HG02885 (cell line): ENCODE data around the gene FBXO2.

Experiments
- ATAC-seq: cut with Tn5 transposase; IDR thresholded peaks from one replicate; pipeline ENCODE4 v1.9.1; 2021; ENCODE audit warnings: mild to moderate bottlenecking; ENCODE audit not compliant: unreplicated experiment, poor library complexity

Gene FBXO2

DNA sequence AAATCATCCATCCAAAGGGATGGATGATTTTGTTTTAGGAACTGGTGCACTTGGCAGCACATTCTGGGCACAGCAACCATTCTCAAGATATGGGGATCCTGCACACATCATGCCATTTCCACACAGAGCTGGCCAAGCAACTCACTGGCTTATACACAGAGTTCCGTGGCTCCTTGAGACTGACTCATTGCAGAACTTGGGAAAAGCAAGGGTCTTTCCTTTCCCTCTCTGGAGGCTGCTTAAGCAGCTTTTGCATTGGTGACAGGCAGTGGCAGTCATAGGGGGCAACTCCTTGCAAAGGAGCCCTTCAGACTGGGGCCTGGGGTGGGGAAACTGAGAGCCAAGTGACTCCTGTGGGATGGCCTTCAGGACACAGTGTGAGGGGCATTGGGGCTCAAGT lies 28.6 kb upstream of the FBXO2 start:
- no peak for ATAC-seq

DNA sequence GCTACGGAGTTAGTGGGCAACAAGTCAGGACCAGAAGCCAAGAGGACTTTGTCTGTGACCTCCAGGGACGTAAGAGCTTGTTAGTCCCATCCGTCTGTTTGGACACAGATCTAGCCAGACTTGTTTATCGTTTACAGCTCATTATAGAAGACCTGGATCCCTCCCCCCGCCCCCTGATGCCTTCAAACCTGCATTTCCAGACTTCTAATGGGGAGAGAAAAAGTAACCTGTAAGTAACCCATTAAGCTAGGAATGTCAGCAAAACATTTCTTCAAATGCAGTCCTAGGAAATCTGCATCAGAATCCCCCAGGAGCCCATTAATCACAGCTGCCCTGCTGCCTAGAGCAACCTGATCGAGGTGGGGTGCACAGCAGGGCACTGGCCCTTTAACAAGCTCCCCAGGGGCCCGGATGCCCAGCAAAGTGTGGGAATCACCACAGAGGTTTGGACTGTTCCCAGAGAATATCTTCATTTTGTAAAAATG lies 28.1 kb upstream of the FBXO2 start:
- ATAC-seq, result no peak

DNA sequence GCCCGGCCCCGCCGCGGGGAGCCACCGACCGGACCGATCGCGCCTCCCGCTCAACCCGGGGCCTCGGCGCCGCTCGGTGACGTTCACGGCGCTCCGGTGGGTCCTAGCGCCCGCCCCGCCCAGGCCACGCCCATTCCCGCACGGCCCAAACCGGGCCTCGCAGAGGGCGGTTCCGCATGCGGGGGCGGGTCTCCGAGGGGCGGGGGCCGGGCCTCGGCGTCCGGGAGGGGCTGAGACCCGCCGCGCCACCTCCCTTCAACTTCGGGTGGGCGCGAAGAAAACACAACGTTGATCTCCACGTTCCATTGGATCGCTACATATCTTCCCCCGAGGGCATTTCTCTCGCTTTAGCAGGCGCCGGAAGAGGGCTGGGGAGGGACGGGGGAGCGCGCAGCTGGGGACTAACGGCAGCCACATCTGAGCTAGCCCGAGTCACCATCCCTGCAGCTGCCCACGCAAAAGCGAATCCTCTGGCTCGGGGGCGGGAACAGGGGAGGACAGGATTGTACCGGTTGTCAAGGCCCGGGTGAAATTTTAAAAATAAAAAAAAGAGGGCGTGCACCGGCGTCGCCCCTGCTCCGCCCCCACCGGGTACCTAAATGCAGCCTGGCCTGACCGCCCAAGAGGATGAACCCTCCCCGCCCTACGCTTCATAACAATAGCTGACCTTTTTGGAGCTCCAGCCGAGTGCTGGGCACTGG lies 27.0 kb upstream of the FBXO2 start, which contains the start of gene MAD2L2:
Gene MAD2L2 (minus strand): TSS at position 78 of the 701 bp plus-strand sequence. CDS start 547 bp downstream, outside the sequence.
- ATAC-seq, result peak; percentile 87

DNA sequence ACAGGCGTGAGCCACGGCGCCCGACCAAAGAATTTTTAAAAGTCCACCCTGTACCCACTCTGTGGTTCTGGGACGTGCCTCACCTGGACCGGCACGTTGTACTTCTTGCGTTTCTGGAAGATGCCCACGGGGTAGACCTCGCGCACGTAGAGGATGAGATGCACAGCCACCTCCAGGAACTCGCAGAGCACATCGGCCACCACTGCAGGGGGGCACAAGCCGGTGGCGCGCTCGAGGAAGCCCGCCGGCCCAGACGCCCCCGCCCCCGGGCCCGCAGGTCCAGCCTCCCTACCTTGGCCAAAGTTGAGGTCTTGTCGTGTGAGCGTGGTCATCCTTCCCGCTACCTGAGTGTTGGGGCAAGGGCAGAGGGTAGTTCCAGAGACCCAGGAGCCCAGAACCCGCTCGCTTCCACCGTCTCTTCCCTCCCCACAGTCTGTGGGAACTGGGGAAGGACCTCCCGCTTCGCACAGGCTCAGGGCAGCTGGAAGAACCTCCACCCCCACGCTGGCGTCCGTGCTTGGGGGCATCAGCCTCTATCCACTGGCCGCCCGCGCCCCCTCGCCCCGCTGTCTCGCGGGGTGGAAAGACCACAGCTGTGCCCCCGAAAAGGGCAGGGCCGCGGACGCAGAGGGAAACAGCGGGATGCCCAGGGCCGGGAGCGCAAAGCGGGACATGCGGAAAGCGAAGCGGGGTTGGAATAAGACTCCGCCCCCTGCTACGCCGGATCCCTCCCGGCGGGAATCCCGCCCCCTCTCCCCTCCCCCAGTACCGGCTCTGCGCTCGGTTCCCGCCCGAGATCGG lies 26.2 kb upstream of the FBXO2 start:
- ATAC-seq, result peak; percentile 23

DNA sequence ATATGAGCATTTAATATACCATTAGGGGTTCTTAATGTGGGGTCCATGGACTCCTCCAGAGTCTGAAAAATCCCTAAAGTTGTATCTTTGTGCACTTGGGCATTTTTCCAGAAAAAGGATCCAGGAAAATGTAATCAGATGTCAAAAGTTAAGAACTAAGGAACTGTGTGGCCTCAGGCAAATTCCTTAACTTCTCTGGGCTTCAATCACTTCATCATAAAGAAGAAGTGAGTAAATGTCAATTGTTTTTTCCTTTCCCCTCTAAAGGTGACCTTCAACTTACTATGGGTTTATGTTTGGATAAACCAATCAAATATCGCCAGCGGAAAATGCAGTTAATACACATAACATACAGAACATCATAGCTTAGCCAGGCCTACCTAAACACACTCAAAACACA lies 24.2 kb upstream of the FBXO2 start:
- no peak for ATAC-seq

DNA sequence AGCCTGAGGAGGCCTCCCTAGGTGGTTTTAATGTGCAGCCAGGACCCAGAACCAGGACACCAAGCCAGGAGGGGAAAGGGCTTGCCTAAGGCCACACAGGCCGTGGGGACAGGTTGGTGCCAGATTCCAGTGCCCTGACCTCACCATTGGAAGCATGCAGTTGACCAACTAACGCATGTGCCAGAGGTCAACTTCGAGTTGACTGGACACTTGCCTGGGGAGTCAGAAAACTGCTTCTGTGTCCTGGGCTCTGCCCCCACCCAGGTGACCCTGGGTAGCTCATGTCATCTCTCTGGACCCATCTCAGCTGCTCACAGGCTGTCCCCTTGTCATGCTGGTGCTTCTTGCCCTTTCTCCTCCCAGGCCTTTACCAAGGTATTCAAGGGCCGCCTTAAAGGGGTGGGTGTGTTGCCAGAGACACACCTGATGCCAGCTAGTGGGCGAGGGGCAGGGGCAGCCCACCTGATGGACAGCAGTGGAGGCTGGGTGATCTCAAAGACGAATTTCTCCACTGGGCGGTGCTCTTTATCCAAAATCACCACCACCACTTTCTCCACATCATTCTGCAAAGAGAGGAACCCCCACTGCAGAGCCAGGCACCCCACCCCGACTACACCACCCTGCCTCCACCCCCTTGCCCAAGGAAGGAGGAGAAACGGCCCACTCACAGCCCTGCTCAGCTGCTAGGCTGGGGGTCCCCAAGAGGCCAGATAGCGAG lies 22.3 kb upstream of the FBXO2 start:
- no peak for ATAC-seq

DNA sequence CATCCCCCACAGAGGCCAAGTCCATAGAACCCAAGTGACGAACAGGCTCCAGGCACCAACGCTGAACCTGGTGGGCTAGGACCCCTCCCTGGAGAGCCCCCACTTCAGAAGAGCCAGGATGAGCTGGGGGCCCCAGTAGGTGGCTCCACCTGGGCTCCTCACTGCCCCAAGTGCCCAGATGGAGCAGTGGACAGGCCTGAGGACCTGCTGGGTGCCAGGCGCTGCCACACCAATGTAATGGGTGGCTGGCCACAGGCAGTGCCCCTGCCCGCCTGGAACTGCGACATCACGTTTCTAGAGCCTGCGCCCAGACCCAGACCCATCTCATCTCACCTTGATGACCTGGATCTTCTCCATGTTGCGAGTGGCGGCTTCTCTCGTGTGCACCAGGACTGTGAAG lies 21.1 kb upstream of the FBXO2 start:
- no peak for ATAC-seq

DNA sequence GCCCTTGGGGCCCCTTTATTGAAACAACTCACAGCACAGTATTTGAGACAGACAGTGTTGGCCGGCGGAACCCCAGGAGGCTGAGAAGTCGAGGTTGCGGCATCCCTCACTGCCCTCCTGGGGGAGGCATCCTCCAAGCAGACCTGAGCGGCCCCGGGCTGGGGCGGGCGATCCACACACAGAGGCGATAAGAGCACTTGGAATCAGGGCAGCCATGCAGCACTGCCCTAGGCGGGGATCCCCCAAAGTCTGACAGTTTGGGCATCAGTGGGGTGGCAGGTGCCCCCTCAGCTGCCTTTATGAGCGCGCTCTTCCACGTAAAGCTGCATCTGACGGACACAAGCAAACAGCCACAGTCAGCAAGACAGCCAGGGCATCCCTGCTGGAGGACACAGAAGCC lies 20.3 kb upstream of the FBXO2 start:
- ATAC-seq, result no peak

DNA sequence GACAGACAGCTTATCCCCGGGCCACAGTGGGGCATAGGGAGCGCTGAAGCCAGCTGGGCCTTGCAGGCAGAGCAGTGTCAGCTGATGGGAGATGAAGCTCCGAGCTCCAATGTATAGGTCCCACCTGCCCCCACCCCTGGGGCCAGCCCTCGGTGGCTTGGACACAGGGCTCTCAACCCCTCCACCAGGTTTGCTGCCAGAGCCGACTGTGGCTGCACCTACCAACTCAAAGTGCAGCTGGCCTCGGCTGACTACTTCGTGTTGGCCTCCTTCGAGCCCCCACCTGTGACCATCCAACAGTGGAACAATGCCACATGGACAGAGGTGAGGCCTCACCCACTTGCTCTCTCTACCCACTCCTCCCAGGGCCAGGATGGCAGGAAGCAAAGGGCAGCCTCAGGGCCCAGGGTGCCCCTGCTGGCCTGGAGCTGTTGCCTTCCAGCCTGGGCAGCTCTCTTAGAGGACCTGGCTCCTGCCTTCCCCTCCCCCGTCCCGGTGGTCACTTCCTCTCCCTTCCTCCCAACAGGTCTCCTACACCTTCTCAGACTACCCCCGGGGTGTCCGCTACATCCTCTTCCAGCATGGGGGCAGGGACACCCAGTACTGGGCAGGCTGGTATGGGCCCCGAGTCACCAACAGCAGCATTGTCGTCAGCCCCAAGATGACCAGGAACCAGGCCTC lies 19.0 kb upstream of the FBXO2 start:
- no peak for ATAC-seq

DNA sequence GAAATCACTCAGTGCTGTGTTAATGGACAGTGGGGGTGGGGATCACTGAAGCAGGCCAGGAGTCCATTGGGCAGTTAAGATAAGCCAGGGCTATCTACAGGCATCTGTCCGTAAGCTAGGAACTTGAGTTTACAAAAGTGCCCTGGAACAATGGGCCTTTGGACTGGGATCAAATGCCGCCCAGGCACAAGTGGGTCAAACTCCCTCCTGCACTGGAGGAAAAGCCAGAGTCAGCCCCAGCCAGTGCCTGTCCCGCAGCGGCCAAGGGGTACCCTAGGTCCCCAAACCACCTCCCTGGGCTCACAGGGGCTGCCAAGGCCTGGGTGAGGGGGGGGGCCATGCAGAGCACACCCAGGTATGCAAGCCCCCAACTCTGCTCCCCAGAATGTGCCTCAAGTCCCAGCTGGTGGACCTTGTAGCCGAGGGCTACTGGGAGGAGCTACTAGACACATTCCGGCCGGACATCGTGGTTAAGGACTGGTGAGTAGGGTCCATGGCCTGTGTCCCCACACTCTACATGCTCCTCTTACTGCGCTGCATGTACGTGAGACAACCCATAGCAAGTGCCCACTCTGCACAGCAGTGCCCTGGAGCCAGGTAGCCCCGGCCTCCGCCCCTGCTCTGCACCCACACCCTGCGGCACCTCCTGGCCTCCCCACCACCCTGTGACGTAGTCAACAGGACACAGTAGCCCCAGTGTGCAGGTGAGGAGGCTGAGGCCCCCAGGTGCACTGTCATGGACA lies 17.5 kb upstream of the FBXO2 start:
- ATAC-seq, result no peak

DNA sequence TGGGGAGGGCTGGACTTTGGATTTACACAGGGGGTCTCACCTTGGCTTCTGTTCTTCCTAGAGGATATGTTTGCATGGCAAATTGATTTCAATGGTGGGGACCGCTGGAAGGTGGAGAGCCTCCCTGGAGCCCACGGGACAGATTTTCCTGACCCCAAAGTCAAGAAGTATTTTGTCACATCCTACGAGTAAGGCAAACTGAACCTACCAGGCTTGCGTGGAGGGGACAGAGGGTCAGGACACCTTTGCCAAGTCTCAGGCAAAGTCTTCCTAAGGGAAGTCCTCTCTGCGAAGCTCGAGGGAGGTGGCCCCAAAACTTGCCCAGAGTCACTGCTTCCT lies 16.9 kb upstream of the FBXO2 start:
- ATAC-seq, result no peak

DNA sequence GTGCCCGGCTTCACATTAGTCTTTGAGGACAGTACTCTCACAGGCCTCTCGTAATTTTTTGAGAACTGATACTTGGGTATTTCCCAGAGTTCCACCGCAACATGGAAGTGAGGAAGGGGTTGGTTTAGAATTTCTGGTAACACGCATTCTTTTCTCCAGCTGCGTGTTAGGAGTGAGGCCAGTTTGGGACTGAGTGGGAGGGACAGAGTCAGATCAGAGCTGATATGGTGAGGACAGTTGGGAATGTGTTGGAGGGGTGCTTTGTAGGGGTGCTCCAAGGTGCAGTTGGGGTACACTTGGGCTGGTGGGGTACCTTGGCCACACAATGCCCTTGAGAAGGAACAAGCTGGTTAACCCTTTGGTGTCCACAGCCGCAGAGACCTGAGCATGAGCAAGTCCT lies 16.5 kb upstream of the FBXO2 start:
- ATAC-seq, result no peak

DNA sequence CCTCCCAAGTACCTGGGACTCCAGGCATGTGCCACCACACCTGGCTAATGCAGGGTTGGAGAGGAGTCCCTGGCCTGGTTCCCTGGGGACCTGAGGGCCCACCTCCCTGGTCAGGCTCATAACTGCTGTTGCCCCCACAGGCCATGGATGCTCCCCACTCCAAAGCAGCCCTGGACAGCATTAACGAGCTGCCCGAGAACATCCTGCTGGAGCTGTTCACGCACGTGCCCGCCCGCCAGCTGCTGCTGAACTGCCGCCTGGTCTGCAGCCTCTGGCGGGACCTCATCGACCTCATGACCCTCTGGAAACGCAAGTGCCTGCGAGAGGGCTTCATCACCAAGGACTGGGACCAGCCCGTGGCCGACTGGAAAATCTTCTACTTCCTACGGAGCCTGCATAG lies 14.3 kb upstream of the FBXO2 start:
- no peak for ATAC-seq

DNA sequence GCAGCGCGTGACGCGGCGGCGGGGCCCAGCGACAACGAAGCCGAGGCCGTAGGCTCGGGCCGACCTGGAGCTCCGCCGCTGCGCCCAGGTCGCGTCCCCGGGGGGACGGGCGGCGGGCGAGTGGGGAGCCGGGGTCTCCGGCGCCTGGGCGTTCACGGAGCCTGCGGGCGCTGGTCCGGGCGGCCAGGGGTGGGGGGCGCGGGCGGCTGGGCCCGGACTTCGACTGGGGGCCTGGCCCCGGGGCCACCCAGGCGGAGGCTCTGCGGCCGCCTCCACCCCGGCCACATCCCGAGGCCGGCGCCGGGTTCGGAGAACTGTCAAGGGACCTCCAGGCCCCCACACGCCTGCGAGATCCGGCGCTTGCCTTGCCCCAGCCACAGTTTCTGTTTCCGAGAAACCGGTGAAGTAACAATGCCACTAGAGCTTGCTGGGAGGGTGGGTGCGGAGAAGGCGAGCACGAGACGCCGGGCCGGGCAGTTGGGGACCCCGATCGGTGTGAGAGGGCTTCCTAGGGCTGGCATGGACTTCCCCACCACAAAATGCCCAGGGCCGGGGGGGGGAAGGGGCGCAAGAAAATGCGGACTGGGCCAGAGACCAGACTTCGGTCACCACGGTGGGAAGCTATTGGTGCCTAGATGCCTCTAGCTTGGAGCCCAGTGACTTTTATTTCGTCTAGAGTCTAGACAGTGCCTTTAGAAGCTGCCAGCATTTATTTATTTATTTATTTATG lies 10.3 kb upstream of the FBXO2 start:
- ATAC-seq, result peak; percentile 44

DNA sequence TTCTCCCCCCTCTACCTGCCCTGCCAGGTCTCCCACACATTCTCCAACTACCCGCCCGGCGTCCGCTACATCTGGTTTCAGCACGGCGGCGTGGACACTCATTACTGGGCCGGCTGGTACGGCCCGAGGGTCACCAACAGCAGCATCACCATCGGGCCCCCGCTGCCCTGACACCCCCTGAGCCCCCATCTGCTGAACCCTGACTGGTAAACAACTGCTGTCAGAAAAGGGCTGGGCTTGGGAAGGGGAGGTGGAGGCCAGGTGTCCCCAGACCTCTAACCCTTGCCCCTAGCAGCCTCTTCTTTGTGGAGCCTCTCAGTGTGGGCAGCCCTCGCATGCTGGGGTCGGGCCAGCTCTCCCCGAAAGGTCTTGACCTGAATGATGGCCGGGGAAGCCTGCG lies 6.9 kb upstream of the FBXO2 start:
- no peak for ATAC-seq

DNA sequence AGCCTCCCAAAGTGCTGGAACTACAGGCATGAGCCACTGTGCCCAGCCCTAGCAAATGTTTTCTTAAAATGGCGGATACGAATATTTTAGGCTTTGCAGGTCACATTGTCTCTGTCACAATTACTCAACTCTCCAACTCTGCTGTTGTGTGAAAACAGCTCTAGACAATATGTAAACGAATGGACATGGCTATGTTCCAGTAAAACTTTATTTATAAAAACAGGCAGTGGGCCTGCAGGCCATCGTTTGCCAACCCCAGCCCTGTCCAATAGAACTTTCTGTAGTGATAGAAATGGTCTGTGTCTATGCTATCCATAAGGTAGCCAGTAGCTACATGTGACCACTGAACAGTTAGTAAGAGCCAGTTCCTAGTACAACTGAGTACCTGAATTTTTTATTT lies 5.5 kb upstream of the FBXO2 start:
- no peak for ATAC-seq

DNA sequence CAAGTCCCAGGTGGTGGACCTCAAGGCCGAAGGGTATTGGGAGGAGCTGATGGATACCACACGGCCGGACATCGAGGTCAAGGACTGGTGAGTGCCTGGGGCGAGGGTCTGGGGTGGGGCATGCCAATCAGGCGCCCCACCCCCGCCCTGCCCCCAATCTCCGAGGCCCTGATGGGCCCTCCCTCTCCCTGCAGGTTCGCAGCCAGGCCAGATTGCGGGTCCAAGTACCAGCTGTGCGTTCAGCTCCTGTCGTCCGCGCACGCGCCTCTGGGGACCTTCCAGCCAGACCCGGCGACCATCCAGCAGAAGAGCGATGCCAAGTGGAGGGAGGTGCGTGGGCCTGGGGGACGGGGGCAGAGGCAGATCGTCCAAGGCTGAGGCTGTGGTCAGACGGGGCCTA lies 4.3 kb upstream of the FBXO2 start:
- ATAC-seq, result no peak

DNA sequence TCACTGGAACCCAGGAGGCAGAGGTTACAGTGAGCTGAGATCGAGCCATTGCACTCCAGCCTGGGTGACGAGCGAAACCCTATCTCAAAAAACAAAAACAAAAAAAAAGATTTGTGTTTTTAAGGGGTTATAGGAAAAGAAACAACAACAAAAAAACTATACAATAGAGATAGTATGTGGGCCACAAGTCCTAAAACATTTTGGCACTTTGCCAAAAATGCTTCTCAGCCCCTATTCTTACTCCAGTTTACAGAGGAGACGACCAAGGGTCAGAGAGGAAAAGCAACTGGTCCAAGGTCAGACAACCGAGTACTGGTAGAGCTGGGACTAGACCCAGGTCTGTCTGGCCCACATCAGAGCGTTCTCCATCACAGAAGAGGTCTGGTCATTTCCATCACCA lies 3.4 kb upstream of the FBXO2 start:
- ATAC-seq, result no peak
